GM19397 (cell line): ENCODE measurements around the gene ABCA9.
"Not testable (repeated sequence)": the region's sequence is repeated elsewhere in the genome, so short reads cannot be mapped to it uniquely, and the experiment has no call there.

ENCODE experiments used
- ATAC-seq: cut with Tn5 transposase; IDR thresholded peaks from one replicate; pipeline ENCODE4 v1.9.1; 2021; ENCODE audit warnings: mild to moderate bottlenecking, moderate library complexity; ENCODE audit not compliant: unreplicated experiment

Gene ABCA9

GRCh38 chr17:69044371-69044770 lies 16.4 kb downstream of the ABCA9 start:
- no peak for ATAC-seq

- ATAC-seq = no peak
Measured at GRCh38 chr17:69043098-69043734, 17.5 kb downstream of the ABCA9 start.

GRCh38 chr17:69042308-69042707 lies 18.4 kb downstream of the ABCA9 start:
- ATAC-seq = no peak

- ATAC-seq = no peak
Measured at GRCh38 chr17:69031839-69032238, 28.9 kb downstream of the ABCA9 start.

GRCh38 chr17:69030169-69030568 lies 30.6 kb downstream of the ABCA9 start:
- ATAC-seq = no peak

- no peak for ATAC-seq
Measured at GRCh38 chr17:69018687-69019086, 42.0 kb downstream of the ABCA9 start.

- ATAC-seq = no peak
Measured at GRCh38 chr17:69018022-69018615, 42.6 kb downstream of the ABCA9 start.

- no peak for ATAC-seq
Measured at GRCh38 chr17:69015631-69016030, 45.1 kb downstream of the ABCA9 start.

GRCh38 chr17:69012895-69013805 lies 47.6 kb downstream of the ABCA9 start:
- ATAC-seq = no peak

GRCh38 chr17:69009930-69010329 lies 50.8 kb downstream of the ABCA9 start:
- ATAC-seq = no peak

GRCh38 chr17:69004759-69005158 lies 56.0 kb downstream of the ABCA9 start:
- ATAC-seq = not testable (repeated sequence)

- ATAC-seq = not testable (repeated sequence)
Measured at GRCh38 chr17:68999743-69000142, 61.0 kb downstream of the ABCA9 start.

- no peak for ATAC-seq
Measured at GRCh38 chr17:68993112-68993511, 67.6 kb downstream of the ABCA9 start.

- no peak for ATAC-seq
Measured at GRCh38 chr17:68987966-68988365, 72.8 kb downstream of the ABCA9 start.

- no peak for ATAC-seq
Measured at GRCh38 chr17:68981288-68981687, 79.4 kb downstream of the ABCA9 start.

GRCh38 chr17:68973098-68973846 lies 87.5 kb downstream of the ABCA9 start:
- ATAC-seq = no peak

GRCh38 chr17:68972119-68972704 lies 88.5 kb downstream of the ABCA9 start:
- no peak for ATAC-seq

- ATAC-seq = no peak
Measured at GRCh38 chr17:68969101-68969500, 91.6 kb downstream of the ABCA9 start.

GRCh38 chr17:68963958-68964357 lies 96.8 kb downstream of the ABCA9 start:
- no peak for ATAC-seq

- no peak for ATAC-seq
Measured at GRCh38 chr17:68961214-68961882, 99.4 kb downstream of the ABCA9 start.
